Endometrial microvascular endothelial cells (primary cell): Measurements from ENCODE around the gene CMPK2. TPM values are rescaled to one million over a fixed set of nuclear protein-coding genes. Genes with fewer than 3 reads are reported as not detected.
"Not testable (repeated sequence)": the region's sequence is repeated elsewhere in the genome, so short reads cannot be mapped to it uniquely, and the experiment has no call there.

Experiments
- in situ Hi-C: cut with HindIII; loops from 2 replicates; pipeline ENCODE4 v1.10.0; 2017; ENCODE audit warnings: low sequenced_read_pairs, low pct_unique_long_range_greater_than_20kb; ENCODE audit errors: inconsistent ontology term
- total RNA-seq: library from RNA; depleted of rRNA; stranded (reverse); fragments of >200 nt; gene quantifications from one replicate; pipeline ENCODE4 v1.2.3, GENCODE V29; 2015; ENCODE audit errors: inconsistent ontology term

The CMPK2 gene
- total RNA-seq, 1 donor from 2014 or later, result 18.2 TPM

DNA sequence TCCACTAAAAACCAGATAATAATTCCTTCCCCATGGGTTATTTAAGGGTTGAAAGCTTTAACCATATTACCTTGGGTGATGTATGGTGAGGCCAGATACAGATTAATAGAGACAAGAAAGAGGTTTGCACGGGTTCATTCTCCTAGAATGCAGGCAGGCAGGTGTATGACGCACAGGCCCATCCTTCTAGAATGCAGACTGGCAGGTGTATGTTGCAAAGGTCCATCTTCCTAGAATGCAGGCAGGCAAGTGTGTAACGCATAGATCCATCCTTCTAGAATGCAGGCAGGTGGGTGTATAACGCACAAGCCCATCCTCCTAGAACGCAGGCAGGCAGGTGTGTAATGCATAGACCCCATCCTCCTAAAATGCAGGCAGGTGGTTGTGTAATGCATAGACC is 15.8 kb upstream of the CMPK2 start:
- in situ Hi-C loops, result no loop called here

DNA sequence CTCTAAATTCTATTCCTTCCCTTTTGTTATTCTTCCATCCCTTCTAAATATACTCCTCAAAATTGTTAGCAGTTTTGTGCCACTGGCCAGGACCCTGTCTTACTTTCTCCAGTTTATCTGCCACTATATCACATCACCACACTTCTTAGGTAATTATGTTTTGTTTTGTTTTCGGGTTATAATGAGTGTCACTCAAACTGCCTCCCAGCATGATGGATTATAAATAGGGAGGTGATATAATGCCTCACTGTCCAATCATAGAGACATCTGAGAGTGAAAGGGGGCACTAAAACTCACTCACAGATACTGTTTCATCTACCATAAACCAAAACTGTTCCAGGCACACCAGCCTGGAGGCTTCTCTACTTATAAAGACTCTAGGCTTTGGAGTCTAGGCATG is 15.3 kb upstream of the CMPK2 start:
- in situ Hi-C loops, result no loop called here

DNA sequence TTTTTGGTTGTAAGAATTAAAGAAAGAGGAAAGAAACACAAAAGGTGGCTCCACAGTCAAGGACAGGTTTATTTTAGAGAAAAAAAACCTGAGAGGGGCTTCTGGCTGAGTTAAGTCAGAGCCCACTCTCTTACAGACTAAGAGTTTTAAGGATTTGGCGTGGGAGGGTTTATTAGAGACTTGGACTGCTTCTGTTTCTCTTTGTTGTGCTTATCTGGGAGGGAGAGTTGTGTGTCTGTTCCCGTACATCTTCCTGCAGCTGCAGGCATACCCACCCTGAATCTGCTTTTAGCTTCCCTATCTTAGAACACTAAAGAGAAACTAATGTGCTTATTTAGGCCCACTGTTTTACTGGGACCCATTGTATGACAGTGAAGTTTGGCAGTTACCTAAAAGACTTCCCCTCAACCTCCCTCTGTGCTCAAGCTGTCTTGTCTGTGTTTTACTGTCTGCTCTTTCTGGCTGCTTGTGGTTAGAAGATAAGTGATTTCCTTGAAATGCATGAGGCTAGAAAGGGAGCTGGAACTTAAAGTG is 14.6 kb upstream of the CMPK2 start:
- in situ Hi-C loops, result no loop called here

DNA sequence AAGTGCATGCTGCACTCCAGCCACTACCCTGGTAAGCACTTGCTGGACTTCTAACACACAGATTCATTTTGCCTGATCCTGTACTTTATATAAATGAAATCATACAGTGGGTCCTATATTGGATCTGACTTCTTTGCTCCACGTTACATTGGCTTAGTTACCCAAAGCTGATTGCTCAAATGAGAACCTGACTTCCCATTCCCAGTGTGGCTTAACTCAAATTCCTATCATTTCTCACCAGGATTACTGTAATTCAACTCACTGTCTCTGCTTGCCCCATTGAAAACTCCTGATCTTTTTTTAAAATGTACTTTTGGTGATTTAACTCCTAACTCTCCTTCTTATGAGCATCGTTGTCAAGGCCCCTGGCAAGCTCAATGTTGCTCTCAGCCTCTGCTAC is 13.3 kb upstream of the CMPK2 start:
- in situ Hi-C loops, result no loop called here

DNA sequence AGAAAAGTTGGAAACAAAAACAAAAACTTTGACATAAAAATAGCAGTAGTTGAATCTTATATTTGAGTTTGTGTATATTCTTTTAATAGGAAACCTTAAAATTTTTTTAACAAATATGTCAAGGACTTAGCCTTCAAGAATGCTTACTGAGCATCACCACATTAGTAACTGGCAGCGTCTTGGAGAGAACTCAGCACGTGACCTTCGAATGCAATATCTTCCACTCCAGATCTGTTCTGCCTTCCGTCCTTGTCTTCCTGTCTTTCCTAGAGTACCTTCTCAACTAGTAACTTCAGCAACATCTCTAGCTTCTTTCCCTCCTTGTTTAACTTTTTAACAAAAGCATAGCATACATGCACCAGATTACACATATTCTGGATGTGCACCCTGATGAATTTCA is 12.8 kb upstream of the CMPK2 start:
- in situ Hi-C loops, result no loop called here

DNA sequence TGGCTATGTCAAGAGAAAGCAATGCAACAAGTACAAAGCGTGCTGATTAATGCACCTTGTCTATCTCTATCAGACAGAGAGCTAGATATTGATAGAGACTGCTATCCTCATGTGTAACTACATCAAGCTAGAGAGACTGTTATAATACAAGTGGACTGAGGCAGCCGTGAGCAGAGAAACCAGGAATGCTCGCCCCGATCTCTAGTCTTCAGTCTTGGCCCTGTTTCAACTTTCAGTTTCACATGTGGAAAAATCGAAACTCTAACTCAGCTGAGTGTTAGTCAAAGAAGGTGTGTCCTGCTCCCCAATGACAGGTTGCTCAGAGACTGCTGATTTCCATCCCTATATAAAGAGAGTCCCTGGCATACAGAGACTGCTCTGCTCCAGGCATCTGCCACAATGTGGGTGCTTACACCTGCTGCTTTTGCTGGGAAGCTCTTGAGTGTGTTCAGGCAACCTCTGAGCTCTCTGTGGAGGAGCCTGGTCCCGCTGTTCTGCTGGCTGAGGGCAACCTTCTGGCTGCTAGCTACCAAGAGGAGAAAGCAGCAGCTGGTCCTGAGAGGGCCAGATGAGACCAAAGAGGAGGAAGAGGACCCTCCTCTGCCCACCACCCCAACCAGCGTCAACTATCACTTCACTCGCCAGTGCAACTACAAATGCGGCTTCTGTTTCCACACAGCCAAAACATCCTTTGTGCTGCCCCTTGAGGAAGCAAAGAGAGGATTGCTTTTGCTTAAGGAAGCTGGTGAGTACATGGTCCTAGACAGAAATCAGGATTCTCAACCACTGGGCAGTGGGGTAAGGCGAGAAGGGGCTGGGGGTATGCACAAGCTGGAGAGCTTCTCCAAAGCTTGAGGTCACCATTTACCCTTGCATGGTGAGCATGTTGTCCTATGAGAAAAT is 11.9 kb upstream of the CMPK2 start, which contains the start of gene RSAD2:
TSS of gene RSAD2 (plus strand) at position 376 of the 903 bp plus-strand sequence. CDS start at position 400, 24 bp downstream.
- in situ Hi-C loops, result no loop called here

DNA sequence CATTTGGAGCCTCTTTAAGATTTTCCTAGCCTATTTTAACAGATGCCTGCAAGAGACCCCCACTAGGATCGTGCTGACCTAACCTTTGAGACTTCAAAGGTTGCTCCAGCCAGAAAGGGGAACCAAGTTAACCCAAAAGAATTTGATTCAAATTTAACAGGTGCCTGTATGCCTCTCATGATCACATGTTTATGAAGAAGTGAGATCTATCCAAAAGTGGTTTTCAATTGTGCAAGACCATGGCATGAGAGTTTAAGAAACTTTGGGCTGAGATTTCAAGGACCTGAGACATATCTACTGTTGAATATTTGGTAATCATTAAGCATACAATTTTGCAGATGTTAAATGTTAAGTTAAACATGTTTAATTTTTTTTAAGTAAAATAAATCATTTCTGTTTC is 10.6 kb upstream of the CMPK2 start:
- in situ Hi-C loops, result no loop called here

DNA sequence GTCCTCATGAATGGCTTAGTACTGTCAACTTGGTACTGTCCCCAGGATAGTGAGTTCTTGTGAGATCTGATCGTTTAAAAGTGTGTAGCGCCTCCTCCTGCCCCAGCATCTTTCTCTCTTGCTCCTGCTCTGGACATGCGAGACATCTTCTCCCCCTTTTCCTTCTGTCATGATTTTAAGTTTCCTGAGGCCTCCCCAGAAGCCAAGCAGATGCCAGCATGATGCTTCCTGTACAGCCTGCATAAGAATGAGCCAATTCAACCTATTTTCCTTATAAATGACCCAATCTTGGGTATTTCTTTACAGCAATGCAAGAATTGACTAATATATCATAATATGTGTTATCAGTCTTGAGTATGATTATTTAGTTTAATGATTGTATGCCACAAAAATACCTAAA is 8.3 kb upstream of the CMPK2 start:
- in situ Hi-C loops, result no loop called here

DNA sequence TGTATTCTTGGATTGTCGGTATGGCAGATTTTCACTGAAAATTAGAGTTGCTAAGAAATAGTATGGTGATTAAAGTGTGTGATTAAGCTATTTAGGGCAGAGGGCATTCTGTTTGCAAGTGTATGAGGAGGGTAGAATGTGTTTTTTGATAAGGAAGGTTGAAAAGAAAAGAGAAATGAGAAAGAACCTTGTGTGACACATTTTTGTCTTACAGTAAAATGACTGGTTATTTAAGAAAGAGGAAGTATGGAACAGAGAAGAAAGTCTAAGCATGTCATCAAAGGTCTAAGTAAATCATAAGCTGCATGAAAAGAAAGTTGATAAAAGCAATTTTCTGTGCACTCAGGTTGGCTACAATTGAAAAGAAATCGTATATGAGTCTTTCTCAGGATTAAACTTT is 6.7 kb upstream of the CMPK2 start:
- in situ Hi-C loops, result no loop called here

DNA sequence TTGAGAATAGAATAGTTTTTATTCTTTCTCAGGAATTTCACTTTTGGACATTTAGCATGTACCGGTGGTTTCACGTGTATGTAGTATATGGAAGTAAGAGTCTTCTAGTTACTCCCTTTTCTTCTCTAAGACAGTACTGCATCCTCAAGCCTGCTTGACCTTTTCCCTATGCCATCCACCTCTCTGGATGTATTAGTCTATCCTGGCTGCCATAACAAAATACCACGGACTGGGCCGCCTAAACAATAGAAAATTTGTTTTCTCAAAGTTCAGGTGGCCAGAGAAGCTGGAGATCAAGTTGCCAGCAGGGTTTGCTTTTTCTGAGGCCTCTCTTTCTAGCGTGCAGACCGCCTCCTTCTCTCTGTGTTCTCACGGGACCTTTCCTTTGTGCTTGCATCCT is 1.3 kb upstream of the CMPK2 start:
- in situ Hi-C loops, result no loop called here

DNA sequence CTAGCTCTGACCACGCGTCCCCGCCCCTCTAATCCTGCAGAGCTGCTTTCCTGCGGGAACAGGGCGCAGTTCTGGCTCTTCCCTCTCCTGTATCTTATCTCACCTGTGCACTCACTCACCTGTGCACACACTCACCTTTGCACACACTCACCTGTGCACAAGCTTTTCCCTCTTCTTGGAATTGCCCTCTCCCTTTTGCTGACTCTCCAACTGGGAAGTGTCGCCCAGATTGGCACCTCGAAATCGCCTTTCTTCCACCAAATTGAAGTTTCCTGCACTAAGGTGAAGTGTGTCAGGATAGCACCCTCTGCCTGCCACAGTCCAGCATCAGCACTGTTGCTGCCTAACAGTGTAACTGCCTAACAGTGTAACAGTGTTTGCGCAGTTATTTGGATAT is 566 bp upstream of the CMPK2 start:
- in situ Hi-C loops, result no loop called here

DNA sequence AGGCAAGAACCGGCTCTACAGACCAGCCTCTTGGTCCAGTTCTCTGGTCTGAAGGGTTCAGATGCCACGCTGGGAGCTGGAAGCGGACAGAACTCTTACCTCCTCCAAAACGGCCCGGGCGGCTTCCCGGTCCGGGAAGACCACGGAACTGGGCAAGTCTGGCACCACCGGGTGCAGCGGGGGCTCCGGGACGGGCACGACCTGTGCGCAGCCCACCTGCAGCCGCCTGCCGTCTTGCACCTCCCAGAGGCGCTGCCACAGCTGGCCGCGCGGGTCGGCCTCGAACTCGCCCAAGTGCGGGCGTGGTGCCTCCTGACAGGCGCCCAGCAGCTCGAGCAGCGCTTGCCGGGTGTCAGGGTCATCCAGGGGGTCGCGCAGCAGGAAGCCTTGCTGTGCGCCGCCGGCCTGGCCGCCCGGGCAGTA is 773 bp downstream of the CMPK2 start:
- in situ Hi-C loops, result no loop called here

DNA sequence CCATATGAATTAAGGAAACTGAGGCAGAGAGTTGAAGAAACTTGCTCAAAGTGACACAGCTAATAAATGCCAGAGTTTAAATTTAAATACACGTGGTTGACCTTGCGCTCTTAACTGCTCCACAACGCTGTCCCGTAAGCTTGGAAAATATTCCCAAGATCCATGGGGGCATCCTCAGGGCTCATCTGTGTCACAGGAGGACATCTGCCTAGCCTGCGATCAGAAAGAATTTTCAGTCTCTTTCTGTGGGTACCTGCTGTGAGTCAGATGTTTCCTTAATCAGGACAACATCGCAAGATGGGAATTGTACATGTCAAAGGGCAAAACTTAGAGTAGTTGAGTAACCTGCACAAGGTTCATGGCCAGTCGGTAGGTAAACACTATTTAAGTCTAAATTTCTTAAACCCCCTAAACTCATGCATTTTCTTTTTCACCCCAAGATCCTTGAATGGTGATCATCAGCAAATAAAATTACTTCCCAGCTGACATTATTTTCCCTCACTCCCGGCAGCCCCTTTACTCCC is 1.4 kb downstream of the CMPK2 start:
- in situ Hi-C loops, result no loop called here

DNA sequence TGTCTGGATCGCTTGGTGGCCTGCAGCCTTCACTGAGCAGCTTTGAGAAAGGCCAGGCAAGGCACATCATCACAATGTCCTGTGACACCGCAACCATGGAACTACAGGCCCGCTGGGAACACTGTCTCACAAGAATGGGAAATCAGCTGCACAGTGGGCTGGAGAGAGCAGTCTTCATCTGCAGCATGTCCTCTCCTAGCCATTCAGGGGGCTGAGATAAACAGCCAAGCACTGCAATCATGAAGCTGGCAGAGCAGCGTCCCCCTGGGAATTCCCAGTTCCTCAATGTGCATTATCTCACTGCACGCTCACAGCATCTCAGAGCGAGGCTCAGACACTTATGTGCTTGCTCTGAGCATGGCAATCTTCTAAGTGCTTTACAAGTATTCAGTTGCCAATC is 1.9 kb downstream of the CMPK2 start:
- in situ Hi-C loops, result no loop called here

DNA sequence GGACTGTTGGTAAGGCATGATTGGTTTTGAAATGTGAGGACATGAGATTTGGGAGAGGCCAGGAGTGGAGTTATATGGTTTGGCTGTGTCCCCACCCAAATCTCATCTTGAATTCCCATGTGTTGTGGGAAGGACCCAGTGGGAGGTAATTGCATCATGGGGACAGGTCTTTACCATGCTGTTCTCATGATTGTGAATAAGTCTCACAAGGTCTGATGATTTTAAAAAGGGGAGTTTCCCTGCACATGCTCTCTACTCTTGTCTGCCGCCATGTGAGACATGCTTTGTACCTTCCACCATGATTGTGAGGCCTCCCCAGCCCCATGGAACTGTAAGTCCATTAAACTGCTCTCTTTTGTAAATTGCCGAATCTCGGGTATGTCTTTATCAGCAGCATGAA is 5.4 kb downstream of the CMPK2 start:
- in situ Hi-C loops, result no loop called here

DNA sequence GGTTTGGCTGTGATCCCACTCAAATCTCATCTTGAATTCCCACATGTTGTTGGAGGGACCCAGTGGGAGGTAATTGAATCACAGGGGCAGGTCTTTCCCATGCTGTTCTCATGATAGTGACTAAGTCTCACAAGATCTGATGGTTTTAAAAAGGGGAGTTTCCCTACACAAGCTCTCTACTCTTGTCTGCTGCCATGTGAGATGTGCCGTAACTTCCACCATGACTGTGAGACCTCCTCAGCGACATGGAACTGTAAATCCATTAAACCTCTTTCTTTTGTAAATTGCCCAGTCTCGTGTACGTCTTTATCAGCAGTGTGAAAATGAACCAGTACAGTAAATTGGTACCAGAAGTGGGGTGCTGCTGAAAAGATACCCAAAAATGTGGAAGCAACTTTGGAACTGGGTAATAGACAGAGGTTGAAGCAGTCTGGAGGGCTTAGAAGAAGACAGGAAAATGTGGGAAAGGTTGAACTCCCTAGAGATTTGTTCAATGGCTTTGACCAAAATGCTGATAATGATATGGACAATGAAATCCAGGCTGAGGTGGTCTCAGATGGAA is 7.2 kb downstream of the CMPK2 start:
- in situ Hi-C loops, result not testable (repeated sequence)

DNA sequence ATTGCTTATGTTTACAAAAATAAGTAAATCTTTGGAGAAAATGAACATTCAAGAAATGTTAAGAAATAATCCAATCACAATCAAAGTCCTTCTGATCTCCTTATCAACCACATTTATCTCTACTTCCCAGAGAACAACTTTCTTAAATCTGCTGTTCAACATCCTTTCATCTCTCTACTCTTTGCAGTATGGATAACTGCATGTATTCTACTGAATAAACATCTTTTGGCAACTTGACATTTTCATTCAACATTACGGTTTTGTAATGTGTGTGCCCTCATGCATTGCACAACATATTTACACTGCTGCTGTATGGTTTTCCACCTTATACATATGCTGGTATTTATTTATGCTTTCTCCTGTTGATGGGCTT is 9.2 kb downstream of the CMPK2 start:
- in situ Hi-C loops, result no loop called here

DNA sequence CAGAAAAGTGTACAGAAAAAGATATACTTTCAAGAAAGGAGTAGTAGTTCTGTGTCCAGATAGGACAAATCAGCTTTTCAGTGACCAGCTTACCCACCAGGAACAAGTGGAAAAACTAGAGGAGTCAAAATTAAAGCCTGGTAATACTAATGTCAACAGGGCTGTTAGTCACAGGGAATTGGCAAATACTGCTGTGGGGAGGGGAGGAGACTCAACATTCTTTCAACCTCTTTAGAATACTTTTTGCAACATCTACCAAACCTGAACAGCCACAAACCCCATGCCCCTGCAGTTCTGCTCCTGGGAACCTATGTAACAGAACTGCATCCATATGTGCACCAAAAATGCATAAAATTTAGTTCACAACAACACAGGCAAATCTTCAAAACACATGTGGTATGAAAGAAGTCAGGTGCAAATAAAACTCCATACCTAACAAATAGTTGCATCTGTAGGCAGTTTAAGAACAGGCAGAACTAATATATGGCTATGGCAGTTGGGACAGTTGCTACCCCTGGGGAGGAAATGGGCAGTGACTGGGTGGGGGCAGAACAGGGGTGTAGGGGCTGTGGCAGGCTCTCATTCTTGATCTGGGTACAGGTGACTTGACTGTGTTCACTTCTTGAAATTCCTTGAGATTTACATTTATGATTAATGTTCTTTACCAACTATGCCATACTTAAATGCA is 9.7 kb downstream of the CMPK2 start:
- in situ Hi-C loops, result no loop called here

DNA sequence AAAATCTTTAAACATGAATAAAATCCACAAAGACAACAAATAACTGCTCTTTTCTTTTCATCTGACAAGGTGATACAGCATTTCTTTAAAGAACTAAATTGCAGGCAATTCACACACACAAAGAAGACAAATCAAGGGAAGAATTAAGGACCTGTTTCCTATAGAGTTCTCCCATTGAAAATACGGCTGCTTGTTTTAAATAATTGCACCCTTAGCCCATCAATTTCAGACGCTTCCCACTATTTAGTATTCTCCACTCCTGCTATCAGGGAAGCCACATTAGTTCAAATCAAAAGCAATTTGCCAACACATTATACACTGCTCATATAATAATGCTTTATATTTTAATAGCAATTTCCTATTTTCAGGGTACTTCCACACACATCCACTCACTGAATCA is 11.3 kb downstream of the CMPK2 start:
- in situ Hi-C loops, result no loop called here

DNA sequence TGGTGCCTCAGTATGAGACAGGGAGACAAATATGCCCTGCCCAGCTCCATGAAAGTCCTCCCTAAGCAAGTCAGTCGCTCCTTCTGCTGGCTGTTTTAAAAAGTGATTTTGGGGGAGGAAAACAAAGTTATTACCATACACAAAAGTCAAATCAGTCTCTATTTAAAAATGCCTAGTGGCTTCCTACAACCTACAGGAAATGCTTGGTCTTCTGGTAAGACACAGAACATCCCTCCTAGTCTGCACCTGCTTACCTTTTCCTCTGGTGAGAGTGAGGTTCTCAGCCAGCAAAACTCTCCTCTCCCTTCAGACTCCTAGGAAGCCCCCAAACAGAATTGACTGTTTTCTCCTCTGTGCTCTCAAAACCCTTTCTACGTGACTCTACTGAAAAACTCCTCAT is 13.5 kb downstream of the CMPK2 start:
- in situ Hi-C loops, result no loop called here
